Esophagus muscularis mucosa (tissue), 4 donors: ENCODE data around the gene OSBP2. TPM values are rescaled to one million over a fixed set of nuclear protein-coding genes. Genes with fewer than 3 reads are reported as not detected.

ENCODE experiments used
- DNase-seq: peaks from one replicate; pipeline ENCODE4 v3.0.0-alpha.2; 2017; ENCODE audit errors: extremely low spot score
- H3K27ac ChIP-seq, 4 donors: fragments of 200-600 bp; sonication (generic); replicated peaks in 1 of 4; 1 replicate in 3 of 4; 2 replicates in 1 of 4; pipeline ENCODE4 v1.5.1; 2016 to 2019; ENCODE audit warnings: mild to moderate bottlenecking in 1 of 4
- H3K27me3 ChIP-seq, 4 donors: fragments of 200-600 bp; sonication (generic); one replicate each; pipeline versions ENCODE4 v1.5.1 to v1.6.0; 2016 to 2019
- H3K36me3 ChIP-seq, 4 donors: fragments of 200-600 bp; sonication (generic); one replicate each; pipeline ENCODE4 v1.5.1; 2016 to 2019
- H3K4me1 ChIP-seq, 4 donors: fragments of 200-600 bp; sonication (generic); one replicate each; pipeline ENCODE4 v1.5.1; 2016 to 2019
- H3K4me3 ChIP-seq, 4 donors: fragments of 200-600 bp; sonication (generic); 1 replicate in 2 of 4; 2 replicates in 2 of 4; pipeline ENCODE4 v1.5.1; 2016 to 2019; ENCODE audit warnings: mild to moderate bottlenecking in 4 of 4, moderate library complexity in 1 of 4
- H3K9me3 ChIP-seq, 4 donors: fragments of 200-600 bp; sonication (generic); 1 replicate in 3 of 4; 2 replicates in 1 of 4; pipeline ENCODE4 v1.5.1; 2016 to 2019
- EP300 ChIP-seq: sonication (generic); formaldehyde crosslinking; IDR thresholded peaks from one replicate; pipeline ENCODE4 v1.6.1; 2017; ENCODE audit warnings: antibody characterized with exemption
- POLR2A ChIP-seq: fragments of 450-650 bp; IDR thresholded peaks from one replicate; pipeline ENCODE4 v1.6.1; 2017; ENCODE audit warnings: antibody characterized with exemption, moderate library complexity, mild to moderate bottlenecking, low read depth
- POLR2AphosphoS5 ChIP-seq, 2 donors: sonication (generic); formaldehyde crosslinking; IDR thresholded peaks; one replicate each; pipeline ENCODE4 v1.6.1; 2017; ENCODE audit warnings: antibody characterized with exemption in 2 of 2
- WGBS: methylation state at CpG from one replicate; pipeline ENCODE4 v1.1.5; 2018; 5-methylcytosine and 5-hydroxymethylcytosine counted together
- intact Hi-C: fragments of 100-400 bp; cut with DNase I; formaldehyde crosslinking; loops from one replicate; pipeline ENCODE4 v1.15.1; 2023
- total RNA-seq, 4 donors: library from RNA; depleted of rRNA; stranded (reverse); fragments of >200 nt; gene quantifications; one replicate each; pipeline versions ENCODE4 v1.1.0 to v1.2.1, GENCODE V29; 2016
- TF ChIP-seq, protein P1 (sequence below), 3 experiments: fragments of 200-600 bp in 2 of 3; fragments of 450-650 bp in 1 of 3; sonication (generic) in 2 of 3; IDR thresholded peaks; one replicate each; pipeline ENCODE4 v1.5.1; 2017 to 2019; ENCODE audit warnings: antibody characterized with exemption in 3 of 3, mild to moderate bottlenecking in 2 of 3, moderate library complexity in 1 of 3

Gene OSBP2
- total RNA-seq, 4 donors from 2014 or later = 0.42 to 4.6 (median 2.9) TPM

DNA sequence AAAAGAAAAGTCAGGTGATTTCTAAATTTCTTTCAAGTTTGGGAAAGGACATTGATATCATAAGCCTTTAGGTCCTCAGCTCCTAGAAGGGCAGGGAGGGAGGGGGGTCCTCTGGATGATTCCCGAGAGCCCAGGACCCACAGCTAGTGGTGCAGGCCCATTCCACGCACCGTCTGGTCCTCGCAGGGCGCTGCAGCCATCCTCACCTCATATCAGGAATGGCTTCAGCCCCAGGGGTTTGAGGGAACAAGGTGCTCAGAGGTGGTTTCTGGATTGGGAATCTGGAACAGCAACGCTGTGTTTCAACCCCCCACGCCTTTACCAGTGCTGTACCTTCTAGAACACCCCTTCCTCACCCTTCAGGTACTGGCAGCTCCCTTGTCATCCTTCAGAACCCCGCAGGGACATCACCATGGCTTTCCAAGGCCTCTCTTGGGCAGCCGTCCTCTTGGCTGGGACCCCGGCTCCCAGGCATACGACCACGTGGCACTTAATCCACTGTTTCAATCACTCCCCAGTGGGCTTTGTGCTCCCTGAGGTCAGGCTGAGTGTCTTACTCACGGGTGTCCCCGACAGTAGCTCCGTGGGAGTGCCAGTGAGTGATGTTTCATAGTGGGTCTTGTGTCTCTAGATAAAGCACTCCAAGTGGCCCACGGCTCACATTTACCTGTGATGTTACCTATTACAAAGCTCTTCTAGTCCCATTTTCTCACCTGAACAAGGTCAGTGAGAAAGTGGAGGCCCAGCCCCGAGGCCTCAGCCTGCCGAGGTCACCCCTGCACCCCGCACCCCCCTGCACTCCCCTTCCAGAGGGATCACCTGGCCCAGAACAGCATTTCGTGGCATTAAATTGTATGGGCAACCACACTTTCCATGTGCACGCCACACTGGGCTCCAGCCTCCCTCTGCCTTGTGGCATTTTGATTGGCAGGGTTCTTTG, 180.0 kb downstream of the OSBP2 start:
- Histone ChIP-seq H3K36me3 (peaks cover 0 to 5% (median 0%) of the 10 kb centered on the region in 4 donors), H3K4me3 (no peak overlapping the region), H3K4me1 (peaks cover 0 to 4% (median 0%) of the 10 kb centered on the region in 4 donors), H3K27ac (no peak overlapping the region), H3K9me3 (no peaks in the 10 kb centered on the region), H3K27me3 (no peaks in the 10 kb centered on the region)
- DNase-seq = no peak
- TF ChIP-seq, protein P1, sequence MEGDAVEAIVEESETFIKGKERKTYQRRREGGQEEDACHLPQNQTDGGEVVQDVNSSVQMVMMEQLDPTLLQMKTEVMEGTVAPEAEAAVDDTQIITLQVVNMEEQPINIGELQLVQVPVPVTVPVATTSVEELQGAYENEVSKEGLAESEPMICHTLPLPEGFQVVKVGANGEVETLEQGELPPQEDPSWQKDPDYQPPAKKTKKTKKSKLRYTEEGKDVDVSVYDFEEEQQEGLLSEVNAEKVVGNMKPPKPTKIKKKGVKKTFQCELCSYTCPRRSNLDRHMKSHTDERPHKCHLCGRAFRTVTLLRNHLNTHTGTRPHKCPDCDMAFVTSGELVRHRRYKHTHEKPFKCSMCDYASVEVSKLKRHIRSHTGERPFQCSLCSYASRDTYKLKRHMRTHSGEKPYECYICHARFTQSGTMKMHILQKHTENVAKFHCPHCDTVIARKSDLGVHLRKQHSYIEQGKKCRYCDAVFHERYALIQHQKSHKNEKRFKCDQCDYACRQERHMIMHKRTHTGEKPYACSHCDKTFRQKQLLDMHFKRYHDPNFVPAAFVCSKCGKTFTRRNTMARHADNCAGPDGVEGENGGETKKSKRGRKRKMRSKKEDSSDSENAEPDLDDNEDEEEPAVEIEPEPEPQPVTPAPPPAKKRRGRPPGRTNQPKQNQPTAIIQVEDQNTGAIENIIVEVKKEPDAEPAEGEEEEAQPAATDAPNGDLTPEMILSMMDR (IDR thresholded peaks at IDR 0.05) = no peak
- TF ChIP-seq POLR2A (no peak), EP300 (no peak), POLR2AphosphoS5 (IDR thresholded peaks at IDR 0.05) (no peak)
- intact Hi-C loops = no loop called here
- 92% methylated on average over 21 of the region's 21 CpGs for WGBS

GRCh38 chr22:30875481-30876215, 181.0 kb downstream of the OSBP2 start:
- no peak overlapping the region for H3K27ac ChIP-seq
- no peaks in the 10 kb centered on the region for H3K27me3 ChIP-seq
- intact Hi-C loops = no loop called here
- no peak for TF ChIP-seq POLR2A
- TF ChIP-seq, protein P1 (IDR thresholded peaks at IDR 0.05) = no peak
- TF ChIP-seq EP300 = no peak
- TF ChIP-seq POLR2AphosphoS5 (IDR thresholded peaks at IDR 0.05) = no peak
- DNase-seq = no peak
- H3K4me3 ChIP-seq = no peak overlapping the region
- peaks cover 0 to 4% (median 0%) of the 10 kb centered on the region in 4 donors for H3K4me1 ChIP-seq
- no peaks in the 10 kb centered on the region for H3K9me3 ChIP-seq
- WGBS = 94% methylated on average over 7 of the region's 17 CpGs
- peaks cover 0 to 5% (median 0%) of the 10 kb centered on the region in 4 donors for H3K36me3 ChIP-seq

DNA sequence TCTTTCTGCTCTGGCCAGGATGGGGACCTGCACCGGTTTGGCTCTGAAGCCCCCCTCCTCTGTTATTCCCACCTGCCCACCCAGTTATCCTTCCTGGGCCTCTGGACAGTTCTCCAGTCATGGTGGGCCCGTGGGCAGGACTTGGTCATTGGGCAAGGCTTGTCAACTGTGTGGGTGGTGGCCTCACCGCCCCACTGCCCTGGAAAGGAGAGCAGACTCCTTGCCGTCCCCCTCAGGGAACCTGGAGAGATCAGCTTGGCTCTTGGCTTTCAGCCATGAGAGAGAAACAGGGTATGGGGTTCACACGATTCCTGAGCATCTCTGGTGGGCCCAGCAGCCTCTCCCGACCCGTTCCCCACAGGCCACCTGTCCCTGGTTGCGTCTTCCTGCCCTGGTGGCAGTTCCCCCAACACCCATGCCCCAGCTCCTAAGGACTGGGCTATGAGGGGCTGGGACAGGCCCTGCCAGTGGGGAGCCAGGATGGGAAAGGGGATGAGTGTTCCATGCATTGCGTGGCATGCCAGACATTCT, 181.6 kb downstream of the OSBP2 start:
- 83% methylated on average over 8 of the region's 9 CpGs for WGBS
- Histone ChIP-seq H3K4me3 (no peak overlapping the region), H3K9me3 (no peaks in the 10 kb centered on the region), H3K36me3 (no peaks in the 10 kb centered on the region), H3K27ac (no peak overlapping the region), H3K27me3 (no peaks in the 10 kb centered on the region), H3K4me1 (peaks cover 0 to 4% (median 0%) of the 10 kb centered on the region in 4 donors)
- DNase-seq = no peak
- intact Hi-C loops = no loop called here
- TF ChIP-seq POLR2AphosphoS5 (IDR thresholded peaks at IDR 0.05) (no peak), POLR2A (no peak), EP300 (no peak)
- TF ChIP-seq, protein P1 (IDR thresholded peaks at IDR 0.05) = no peak

GRCh38 chr22:30876915-30877553, 182.4 kb downstream of the OSBP2 start:
- intact Hi-C loops = no loop called here
- 47% methylated on average over 9 of the region's 9 CpGs for WGBS
- no peak overlapping the region for H3K27ac ChIP-seq
- H3K4me1 ChIP-seq = peaks cover 0 to 12% (median 0%) of the 10 kb centered on the region in 4 donors
- TF ChIP-seq POLR2A (no peak), POLR2AphosphoS5 (IDR thresholded peaks at IDR 0.05) (no peak), EP300 (no peak)
- TF ChIP-seq, protein P1 (IDR thresholded peaks at IDR 0.05) = no peak
- no peak for DNase-seq
- H3K4me3 ChIP-seq = no peak overlapping the region
- no peaks in the 10 kb centered on the region for H3K36me3 ChIP-seq
- H3K9me3 ChIP-seq = no peaks in the 10 kb centered on the region
- H3K27me3 ChIP-seq = no peaks in the 10 kb centered on the region
